AG10803 (cell line): ENCODE results near the gene CTAGE15.
"Not testable (repeated sequence)": the region's sequence is repeated elsewhere in the genome, so short reads cannot be mapped to it uniquely, and the experiment has no call there.

Experiments
- DNase-seq: peaks from one replicate; pipeline ENCODE4 v3.0.0; 2010; ENCODE audit warnings: low read depth
- H3K4me3 ChIP-seq: 2 replicates; pipeline ENCODE4 v1.5.1; 2011; ENCODE audit warnings: mild to moderate bottlenecking, low read length, control low read depth
- CTCF ChIP-seq: conservative IDR thresholded peaks from 2 replicates; pipeline ENCODE4 v1.5.1; 2011; ENCODE audit warnings: mild to moderate bottlenecking, low read length, control low read depth, inconsistent platforms

The CTAGE15 gene, protein sequence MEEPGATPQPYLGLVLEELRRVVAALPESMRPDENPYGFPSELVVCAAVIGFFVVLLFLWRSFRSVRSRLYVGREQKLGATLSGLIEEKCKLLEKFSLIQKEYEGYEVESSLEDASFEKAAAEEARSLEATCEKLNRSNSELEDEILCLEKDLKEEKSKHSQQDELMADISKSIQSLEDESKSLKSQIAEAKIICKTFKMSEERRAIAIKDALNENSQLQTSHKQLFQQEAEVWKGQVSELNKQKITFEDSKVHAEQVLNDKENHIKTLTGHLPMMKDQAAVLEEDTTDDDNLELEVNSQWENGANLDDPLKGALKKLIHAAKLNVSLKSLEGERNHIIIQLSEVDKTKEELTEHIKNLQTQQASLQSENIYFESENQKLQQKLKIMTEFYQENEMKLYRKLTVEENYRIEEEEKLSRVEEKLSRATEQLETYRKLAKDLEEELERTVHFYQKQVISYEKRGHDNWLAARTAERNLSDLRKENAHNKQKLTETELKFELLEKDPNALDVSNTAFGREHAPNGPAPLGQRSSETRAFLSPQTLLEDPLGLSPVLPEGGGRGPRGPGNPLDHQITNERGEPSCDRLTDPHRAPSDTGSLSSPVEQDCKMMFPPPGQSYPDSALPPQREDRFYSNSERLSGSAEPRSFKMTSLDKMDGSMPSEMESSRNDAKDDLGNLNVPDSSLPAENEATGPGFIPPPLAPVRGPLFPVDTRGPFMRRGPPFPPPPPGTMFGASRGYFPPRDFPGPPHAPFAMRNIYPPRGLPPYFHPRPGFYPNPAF

GRCh38 chr7:143571501-143571900 lies at the start of gene CTAGE15:
Gene CTAGE15, plus strand, starts transcription at chr7:143571801. Its CDS starts 17 bp downstream, at chr7:143571818.
- not testable (repeated sequence) for DNase-seq, H3K4me3 ChIP-seq

DNA sequence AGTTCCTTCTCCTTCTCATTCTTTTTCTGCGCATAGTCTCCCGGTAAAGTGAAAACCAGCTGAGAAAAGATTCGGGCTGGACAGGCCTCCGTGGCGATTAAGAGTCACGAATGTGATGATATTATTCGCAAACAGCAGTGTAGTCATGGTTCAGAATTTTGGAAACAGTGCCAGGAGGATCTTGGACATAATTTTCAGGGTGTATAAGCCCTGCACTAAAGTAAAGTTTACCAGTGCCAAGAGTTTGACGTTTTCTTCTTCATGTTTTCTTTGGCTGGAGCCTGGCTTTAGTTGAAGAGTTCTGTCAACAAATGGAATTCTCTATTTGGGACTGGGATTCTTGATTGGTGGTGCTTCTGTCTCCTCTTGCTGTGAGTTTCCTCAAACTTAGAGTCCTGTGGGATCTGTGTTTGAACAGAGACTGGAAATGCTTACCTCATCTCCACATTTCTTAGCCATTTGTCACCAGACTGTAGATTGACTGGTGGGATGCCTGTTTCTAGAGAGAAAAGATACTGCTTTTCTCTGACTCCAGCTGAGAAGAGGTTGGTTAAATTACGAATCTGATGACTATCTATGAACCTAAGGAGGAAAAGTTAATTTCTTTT lies 49.2 kb upstream of the CTAGE15 start:
- not testable (repeated sequence) for H3K4me3 ChIP-seq, DNase-seq

DNA sequence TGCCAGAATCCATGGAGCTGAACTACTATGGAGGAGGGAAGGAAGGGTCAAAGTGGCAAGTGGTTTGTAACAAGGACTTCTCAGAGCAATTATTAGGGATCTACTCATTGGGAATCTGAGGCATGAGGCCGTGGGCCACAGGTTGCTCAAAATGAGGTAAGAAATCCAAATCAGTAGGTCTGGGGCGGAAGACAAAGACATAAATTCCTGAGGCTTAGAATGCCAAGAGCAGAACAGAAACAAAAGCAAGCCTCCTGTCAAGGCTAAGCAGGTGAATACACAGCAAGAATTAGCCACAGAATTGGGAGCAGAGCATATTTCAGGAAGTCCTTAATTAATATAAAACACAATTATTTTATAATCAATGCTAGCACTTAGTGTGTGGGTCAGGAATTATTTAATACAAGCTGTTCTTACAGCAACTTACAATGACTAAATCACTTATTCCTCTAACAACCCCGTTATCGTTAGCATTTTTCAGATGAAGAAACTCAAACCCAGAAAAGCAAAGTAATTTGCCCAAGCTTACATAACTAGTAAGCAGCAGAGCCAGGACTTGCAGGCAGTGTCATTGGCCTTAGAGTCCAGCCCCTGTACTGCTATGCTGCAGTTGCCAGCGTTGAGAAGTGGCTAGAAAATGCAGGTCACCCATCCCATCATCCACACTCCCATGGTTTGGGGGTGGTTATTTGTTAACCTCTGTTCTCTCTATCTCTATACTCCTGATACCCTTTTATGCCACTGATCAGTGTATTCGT lies 40.3 kb upstream of the CTAGE15 start:
- DNase-seq, H3K4me3 ChIP-seq: not testable (repeated sequence)

- H3K4me3 ChIP-seq, DNase-seq: not testable (repeated sequence)
These were observed 39.7 kb upstream of the CTAGE15 start for GRCh38 chr7:143531932-143532331.

DNA sequence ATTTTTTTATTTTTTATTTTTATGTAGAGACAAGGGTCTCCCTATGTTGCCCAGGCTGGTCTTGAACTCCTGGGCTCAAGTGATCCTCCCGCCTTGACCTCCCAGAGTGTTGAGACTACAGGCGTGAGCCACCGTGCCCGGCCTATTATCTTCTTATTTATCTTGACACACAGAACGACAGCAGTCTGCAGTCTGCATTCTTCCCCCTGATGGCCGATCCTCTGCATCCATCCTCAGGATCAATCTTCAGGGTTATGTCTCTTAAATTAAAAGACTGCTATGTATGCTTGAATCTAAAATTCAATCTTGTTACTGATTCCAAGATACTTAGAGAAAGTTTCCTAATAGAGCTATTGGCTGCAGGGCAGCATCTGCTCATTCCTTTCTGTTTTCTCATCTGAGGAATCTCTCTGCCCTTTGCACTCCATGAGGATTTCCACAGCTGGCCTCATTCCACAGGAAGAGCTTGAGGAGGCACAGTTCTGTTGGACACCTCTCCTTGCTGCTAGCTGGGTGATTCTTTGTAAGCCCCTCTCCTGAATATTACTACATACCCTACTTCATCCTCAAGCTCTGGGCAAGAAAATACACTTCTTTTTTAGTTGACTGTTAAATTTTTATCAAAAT lies 38.3 kb upstream of the CTAGE15 start:
- not testable (repeated sequence) for DNase-seq, H3K4me3 ChIP-seq

- H3K4me3 ChIP-seq, DNase-seq: not testable (repeated sequence)
These were observed 35.2 kb upstream of the CTAGE15 start for GRCh38 chr7:143536443-143536842.

- DNase-seq, H3K4me3 ChIP-seq: not testable (repeated sequence)
These were observed 28.1 kb upstream of the CTAGE15 start for GRCh38 chr7:143543288-143544038.

GRCh38 chr7:143555968-143556367 lies 15.6 kb upstream of the CTAGE15 start:
- not testable (repeated sequence) for H3K4me3 ChIP-seq, DNase-seq

- TF ChIP-seq CTCF = peak; percentile 32
- DNase-seq, H3K4me3 ChIP-seq: not testable (repeated sequence)
These were observed 8.3 kb upstream of the CTAGE15 start for GRCh38 chr7:143563306-143563705.

DNA sequence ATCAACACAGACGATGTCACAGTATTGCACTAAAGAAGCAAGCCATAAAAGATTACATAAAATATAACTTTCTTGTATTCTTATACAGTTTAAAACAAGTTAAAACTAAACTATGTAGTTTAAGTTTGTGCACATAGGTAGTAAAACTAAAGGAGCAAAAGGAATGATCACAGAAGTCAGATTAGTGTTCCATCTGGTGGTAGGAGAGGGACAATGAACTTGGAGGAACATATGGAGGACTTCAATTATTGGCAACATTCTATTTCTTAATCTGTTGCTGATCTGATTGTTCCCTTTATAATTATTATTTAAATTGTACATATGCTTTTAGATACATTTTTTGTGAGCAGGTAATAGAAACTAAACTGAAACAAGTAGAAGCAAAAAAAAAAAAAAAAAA lies 5.6 kb upstream of the CTAGE15 start:
- not testable (repeated sequence) for H3K4me3 ChIP-seq, DNase-seq

- H3K4me3 ChIP-seq, DNase-seq: not testable (repeated sequence)
These were observed 16.6 kb downstream of the CTAGE15 start for GRCh38 chr7:143588183-143588582.

- not testable (repeated sequence) for H3K4me3 ChIP-seq, DNase-seq
These were observed 18.3 kb downstream of the CTAGE15 start for GRCh38 chr7:143589897-143590296.

DNA sequence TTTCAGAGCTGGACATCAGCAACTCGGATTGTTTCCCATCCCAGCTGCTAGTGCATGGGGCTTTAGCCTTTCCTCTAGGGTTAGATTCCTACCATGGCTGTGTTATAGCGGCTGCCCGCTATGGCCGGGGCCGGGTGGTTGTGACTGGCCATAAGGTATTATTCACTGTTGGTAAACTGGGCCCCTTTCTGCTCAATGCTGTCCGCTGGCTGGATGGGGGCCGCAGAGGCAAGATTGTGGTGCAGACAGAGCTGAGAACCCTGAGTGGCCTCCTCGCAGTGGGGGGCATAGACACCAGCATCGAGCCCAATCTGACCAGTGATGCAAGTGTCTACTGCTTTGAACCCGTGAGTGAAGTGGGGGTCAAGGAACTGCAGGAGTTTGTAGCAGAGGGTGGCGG lies 26.5 kb downstream of the CTAGE15 start:
- not testable (repeated sequence) for H3K4me3 ChIP-seq, DNase-seq

DNA sequence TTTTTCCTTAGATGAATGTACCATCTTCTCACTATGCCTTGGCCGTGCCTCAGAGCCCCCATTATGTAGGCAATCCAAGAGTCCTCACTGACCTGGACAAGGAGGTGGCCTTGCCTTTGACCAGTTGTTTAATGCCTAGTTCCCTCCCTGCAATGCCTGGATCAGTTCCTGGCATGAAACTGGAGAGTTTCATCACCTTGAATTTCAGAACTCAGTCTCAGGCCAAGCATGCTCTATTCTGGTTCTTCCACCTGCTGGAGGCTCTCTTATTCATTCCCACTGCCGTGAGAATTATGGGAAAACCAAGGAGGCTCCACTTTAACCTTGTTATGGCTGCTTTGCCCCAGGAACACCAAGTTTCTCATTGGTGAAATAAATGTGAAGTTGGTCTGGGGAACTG lies 31.9 kb downstream of the CTAGE15 start:
- not testable (repeated sequence) for H3K4me3 ChIP-seq, DNase-seq

GRCh38 chr7:143606088-143606487 lies 34.5 kb downstream of the CTAGE15 start:
- not testable (repeated sequence) for DNase-seq, H3K4me3 ChIP-seq
